Aorta (tissue), 5 donors: ENCODE results near the gene NSFL1C. TPM values are rescaled to one million over a fixed set of nuclear protein-coding genes. Genes with fewer than 3 reads are reported as not detected.
"Not testable (repeated sequence)": the region's sequence is repeated elsewhere in the genome, so short reads cannot be mapped to it uniquely, and the experiment has no call there.

ENCODE experiments used
- ATAC-seq: fragments of 200-7000 bp; cut with Tn5 transposase; one replicate; pipeline ENCODE4 v1.9.1; 2022; ENCODE audit warnings: moderate library complexity; ENCODE audit not compliant: low FRiP score
- DNase-seq, 2 donors: peaks; one replicate each; pipeline ENCODE4 v3.0.0-alpha.2; 2020
- H3K27ac ChIP-seq, 2 donors: one replicate each; pipeline ENCODE4 v1.5.1; 2013; ENCODE audit warnings: low read length in 2 of 2, mild to moderate bottlenecking in 2 of 2, moderate library complexity in 2 of 2, control low read depth in 1 of 2, inconsistent platforms in 1 of 2, low read depth in 1 of 2
- H3K27me3 ChIP-seq, 2 donors: one replicate each; pipeline ENCODE4 v1.6.1; 2013; ENCODE audit warnings: control low read depth in 1 of 2, low read length in 1 of 2, mild to moderate bottlenecking in 1 of 2, moderate library complexity in 1 of 2; ENCODE audit not compliant: insufficient read depth in 2 of 2, control insufficient read depth in 1 of 2
- H3K36me3 ChIP-seq, 2 donors: one replicate each; pipeline ENCODE4 v1.6.1; 2013; ENCODE audit warnings: control low read depth in 1 of 2, low read length in 1 of 2, mild to moderate bottlenecking in 1 of 2; ENCODE audit not compliant: insufficient read depth in 2 of 2, control insufficient read depth in 1 of 2
- H3K4me1 ChIP-seq, 2 donors: one replicate each; pipeline ENCODE4 v1.6.1; 2013; ENCODE audit warnings: low read length in 2 of 2, control low read depth in 1 of 2, mild to moderate bottlenecking in 1 of 2, moderate library complexity in 1 of 2; ENCODE audit not compliant: insufficient read depth in 2 of 2, control insufficient read depth in 1 of 2
- H3K4me3 ChIP-seq, 2 donors: one replicate each; pipeline ENCODE4 v1.5.1; 2013; ENCODE audit warnings: low read length in 2 of 2, control low read depth in 1 of 2, mild to moderate bottlenecking in 1 of 2
- H3K9me3 ChIP-seq: one replicate; pipeline ENCODE4 v1.6.1; 2013; ENCODE audit warnings: mild to moderate bottlenecking, low read length; ENCODE audit not compliant: control insufficient read depth
- WGBS, 2 donors: extraction: QIAGEN DNeasy Blood & Tissue Kit; methylation state at CpG; one replicate each; pipeline ENCODE4 v1.1.7; 2013; 5-methylcytosine and 5-hydroxymethylcytosine counted together
- intact Hi-C, 2 donors: fragments of 100-400 bp; cut with DNase I; formaldehyde crosslinking; loops; one replicate each; pipeline versions ENCODE4 v1.14.2 to v1.15.0; 2022
- polyA plus RNA-seq, 2 donors: library from polyadenylated mRNA; stranded (reverse); fragments of 200-250 nt; gene quantifications; one replicate each; pipeline ENCODE4 v1.2.3, GENCODE V29; 2013
- total RNA-seq, 2 donors: library from RNA; stranded (reverse); fragmentation: NEBNext Ultra II Directional; extraction: Animal tissue kit (Norgen Biotek cat#: 25700); gene quantifications; one replicate each; pipeline ENCODE4 v1.2.1, GENCODE V29; 2021
- donor health status: healthy with polysubstance abuse.
- donor health status: Bipolar disorder and iron deficiency.
- donor health status: DM: no; HTN: no; CAD: no.
- donor health status: DM: no; HTN: no; CAD: no.
- donor health status: DM: yes; HTN: yes; CAD: no.

Gene NSFL1C
- total and polyA plus RNA-seq, 4 donors = 35.6 to 71.3 (median 60.5) TPM

DNA sequence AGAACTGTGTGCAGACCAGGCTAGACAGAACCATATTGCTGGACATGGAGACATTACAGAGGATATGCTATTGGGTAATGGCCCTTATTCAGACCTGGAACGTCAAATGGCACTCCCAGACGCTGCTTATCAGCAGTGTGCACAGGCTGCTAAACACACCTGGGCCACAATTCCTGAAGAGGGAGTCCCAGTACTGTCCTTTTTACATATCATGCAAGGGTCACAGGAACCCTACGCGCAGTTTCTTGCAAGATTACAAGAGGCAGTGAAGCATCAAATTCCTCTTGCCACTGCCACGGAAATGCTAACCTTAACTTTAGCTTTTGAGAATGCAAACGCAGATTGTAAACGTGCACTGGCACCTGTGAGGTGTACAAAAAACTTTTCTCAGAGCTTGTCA is 68.5 kb downstream of the NSFL1C start:
- H3K4me3 ChIP-seq, H3K4me1 ChIP-seq, H3K27ac ChIP-seq, H3K36me3 ChIP-seq, DNase-seq, intact Hi-C loops, ATAC-seq, H3K27me3 ChIP-seq, H3K9me3 ChIP-seq: not testable (repeated sequence)
- 52 to 53% methylated on average over 7 of the region's 7 CpGs for WGBS, 2 donors

DNA sequence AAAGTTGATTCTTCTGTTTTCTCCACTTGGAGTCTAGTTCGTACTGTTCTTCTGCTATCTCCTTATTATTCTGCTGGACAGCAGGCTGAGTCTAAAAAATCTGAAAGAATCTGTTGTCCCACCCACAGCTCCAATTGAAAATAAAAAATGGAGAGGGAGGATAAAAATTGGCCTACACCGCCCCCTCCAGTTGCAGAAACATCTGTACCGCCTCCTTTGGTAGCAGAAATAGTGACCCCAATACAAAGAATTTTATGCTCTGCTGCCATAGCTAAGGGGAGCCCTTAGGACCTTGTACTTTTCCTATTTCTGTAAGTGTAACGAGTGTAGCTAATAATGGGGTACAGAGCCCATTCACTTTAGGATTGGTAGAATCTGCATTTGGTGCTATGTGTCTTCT is 68.9 kb downstream of the NSFL1C start:
- intact Hi-C loops = no loop called here
- DNase-seq (no peak), ATAC-seq (no peak)
- no peaks in the 10 kb centered on the region for H3K27me3 ChIP-seq
- no peak overlapping the region for H3K27ac ChIP-seq
- 48 to 51% methylated on average over 4 of the region's 4 CpGs for WGBS, 2 donors
- H3K4me3 ChIP-seq = no peak overlapping the region
- no peaks in the 10 kb centered on the region for H3K36me3 ChIP-seq
- H3K9me3 ChIP-seq = no peaks in the 10 kb centered on the region
- H3K4me1 ChIP-seq = no peaks in the 10 kb centered on the region

- Histone ChIP-seq H3K27ac (no peak overlapping the region), H3K27me3 (no peaks in the 10 kb centered on the region), H3K4me1 (no peaks in the 10 kb centered on the region), H3K4me3 (no peak overlapping the region), H3K36me3 (no peaks in the 10 kb centered on the region), H3K9me3 (no peaks in the 10 kb centered on the region)
- DNase-seq (no peak), ATAC-seq (no peak)
- intact Hi-C loops = no loop called here
- WGBS, 2 donors = 80 to 82% methylated on average over 4 of the region's 4 CpGs
Observed at GRCh38 chr20:1396702-1397101, 69.9 kb downstream of the NSFL1C start.

- Histone ChIP-seq H3K4me3 (no peak overlapping the region), H3K36me3 (no peaks in the 10 kb centered on the region), H3K27ac (no peak overlapping the region), H3K9me3 (no peaks in the 10 kb centered on the region), H3K4me1 (no peaks in the 10 kb centered on the region), H3K27me3 (no peaks in the 10 kb centered on the region)
- DNase-seq (no peak), ATAC-seq (no peak)
- intact Hi-C loops = no loop called here
- 57% methylated on average over 1 of the region's 1 CpG for WGBS, 2 donors
Observed at GRCh38 chr20:1396264-1396663, 70.4 kb downstream of the NSFL1C start.

- DNase-seq = no peak
- intact Hi-C loops = loop anchor here (2.0 to 5.0 kb wide), 3 partner anchors 68 to 277 kb away; partner anchors contain the start of genes NSFL1C (in 1 of the 2) and PSMF1 (in 1 of the 2)
- no peak for ATAC-seq
- Histone ChIP-seq H3K9me3 (no peaks in the 10 kb centered on the region), H3K4me1 (peaks cover 1 to 3% of the 10 kb centered on the region in 2 donors), H3K27ac (no peak overlapping the region), H3K4me3 (no peak overlapping the region), H3K36me3 (no peaks in the 10 kb centered on the region), H3K27me3 (no peaks in the 10 kb centered on the region)
- WGBS, 2 donors = 74 to 85% methylated on average over 2 of the region's 2 CpGs
Observed at GRCh38 chr20:1394686-1395085, 72.0 kb downstream of the NSFL1C start.

- peaks cover 3 to 4% of the 10 kb centered on the region in 2 donors for H3K4me1 ChIP-seq
- peak overlapping the region; percentile 39 to 70 for H3K4me3 ChIP-seq
- peak overlapping the region in 1 of 2 donors; percentile 78 for H3K27ac ChIP-seq
- no peak for DNase-seq
- 72 to 76% methylated on average over 7 of the region's 7 CpGs for WGBS, 2 donors
- no peaks in the 10 kb centered on the region for H3K27me3 ChIP-seq
- H3K36me3 ChIP-seq = no peaks in the 10 kb centered on the region
- H3K9me3 ChIP-seq = no peaks in the 10 kb centered on the region
- intact Hi-C loops = loop anchor here (2.0 to 5.0 kb wide), 4 partner anchors 69 to 276 kb away; partner anchors contain the start of genes NSFL1C (in 1 of the 2) and PSMF1 (in 1 of the 2)
- ATAC-seq = no peak
Observed at GRCh38 chr20:1393507-1393882, 73.2 kb downstream of the NSFL1C start.

DNA sequence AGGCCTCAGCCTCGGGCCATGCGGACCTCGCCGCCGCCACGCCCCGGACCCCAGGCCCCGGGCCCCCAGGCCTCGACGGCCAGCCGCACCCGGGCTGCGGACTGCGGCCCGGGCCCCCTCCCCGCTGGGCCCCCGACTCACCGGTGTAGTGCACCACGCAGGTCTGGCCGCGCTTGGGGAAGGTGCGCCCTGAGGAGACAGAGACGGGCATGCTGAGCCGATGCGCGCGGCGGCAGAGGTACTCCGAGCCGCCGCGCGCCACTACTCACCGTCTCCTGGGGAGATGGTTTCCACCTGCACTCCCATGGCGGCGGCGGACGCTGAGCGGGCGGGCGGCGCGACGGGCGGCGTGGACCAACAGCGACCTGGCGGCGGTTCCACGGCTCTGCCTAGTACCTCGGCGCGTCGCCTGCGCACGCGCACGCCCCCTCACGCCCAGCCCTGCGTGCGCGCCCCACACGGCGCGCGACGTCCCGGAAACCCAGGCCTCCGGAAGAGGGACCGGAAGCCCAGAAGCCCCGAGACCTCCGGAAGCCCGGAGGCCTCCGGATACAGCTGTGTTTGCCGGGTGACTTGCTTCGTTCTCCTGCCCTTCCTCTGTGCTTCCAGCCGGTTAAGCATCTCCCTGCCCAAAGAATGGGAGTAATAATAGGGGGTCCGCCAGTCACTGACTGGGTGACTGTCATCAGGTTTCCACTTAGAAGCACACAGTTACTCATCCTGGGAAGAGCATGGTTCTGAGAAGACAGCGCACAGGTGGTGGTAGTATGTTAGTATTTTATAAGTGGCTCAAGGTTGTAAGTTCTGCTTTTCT is 73.7 kb downstream of the NSFL1C start, which contains the start of gene FKBP1A:
TSS of gene FKBP1A (minus strand) at position 362 of the 814 bp plus-strand sequence. CDS start at position 306, 56 bp downstream.
- peak; percentile 94 to 97 for DNase-seq
- intact Hi-C loops = loop anchor here (2.0 to 5.0 kb wide), 4 partner anchors 68 to 276 kb away; partner anchors contain the start of genes NSFL1C (in 1 of the 2) and PSMF1 (in 1 of the 2)
- peak; percentile 97 for ATAC-seq
- Histone ChIP-seq H3K4me1 (peaks cover 3 to 4% of the 10 kb centered on the region in 2 donors), H3K27ac (peak within 1 kb of the TSS in 1 of 2 donors; percentile 78), H3K27me3 (no peaks in the 10 kb centered on the region), H3K9me3 (no peaks in the 10 kb centered on the region), H3K36me3 (no peaks in the 10 kb centered on the region), H3K4me3 (peak within 1 kb of the TSS; percentile 87 to 89)
- 1% methylated on average over 59 to 79 of the region's 79 CpGs for WGBS, 2 donors

DNA sequence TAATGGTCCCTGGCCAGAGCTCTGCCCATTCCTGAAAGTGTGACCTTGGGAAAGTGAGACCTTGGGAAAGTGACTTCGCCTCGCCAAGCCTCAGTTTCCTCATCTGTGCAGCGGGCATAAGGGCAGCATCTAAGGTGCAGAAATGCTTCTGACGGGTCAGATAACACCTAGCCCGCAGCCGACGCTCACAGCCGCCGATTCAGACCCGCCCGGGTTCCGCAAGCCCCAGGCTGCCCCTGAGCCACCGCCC is 74.3 kb downstream of the NSFL1C start:
- H3K9me3 ChIP-seq = no peaks in the 10 kb centered on the region
- H3K4me3 ChIP-seq = peak overlapping the region; percentile 87 to 89
- no peaks in the 10 kb centered on the region for H3K27me3 ChIP-seq
- H3K4me1 ChIP-seq = peaks cover 3 to 4% of the 10 kb centered on the region in 2 donors
- no peak for ATAC-seq
- peak in 1 of 2 donors; percentile 78 for DNase-seq
- intact Hi-C loops = loop anchor here (2.0 to 5.0 kb wide), 4 partner anchors 68 to 275 kb away; partner anchors contain the start of genes NSFL1C (in 1 of the 2) and PSMF1 (in 1 of the 2)
- H3K36me3 ChIP-seq = no peaks in the 10 kb centered on the region
- peak overlapping the region in 1 of 2 donors; percentile 28 for H3K27ac ChIP-seq
- 0 to 2% methylated on average over 12 to 13 of the region's 13 CpGs for WGBS, 2 donors
